ENCODE data around the gene FOXRED2.
"Not testable (repeated sequence)": the region's sequence is repeated elsewhere in the genome, so short reads cannot be mapped to it uniquely, and the experiment has no call there.

The FOXRED2 gene

DNA sequence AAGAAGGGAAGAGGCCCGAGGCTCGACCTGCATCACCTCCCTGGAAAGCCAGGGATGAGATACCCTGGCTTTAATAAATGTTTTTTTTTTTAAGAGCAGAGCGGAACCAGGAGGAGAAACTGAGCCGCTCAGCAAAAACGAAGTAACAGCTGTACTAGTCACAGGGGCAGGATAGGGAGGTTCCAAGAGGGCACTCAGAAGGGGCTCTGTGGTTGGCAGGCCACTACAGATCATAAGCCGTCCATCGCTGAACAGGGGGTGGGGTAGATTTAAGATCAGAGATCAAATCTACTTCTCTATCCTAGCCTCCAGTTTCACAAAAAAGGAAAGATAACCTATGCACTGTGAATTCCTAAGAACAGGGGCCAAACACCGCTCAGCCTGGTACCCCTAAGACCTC lies 21.5 kb upstream of the FOXRED2 start:
- H4K8ac ChIP-seq (ENCODE audit: low read length), result peak overlapping the region; percentile 54
- H4K91ac ChIP-seq (ENCODE audit: low read length), result no peak overlapping the region
- DNase-seq, result peak; percentile 59
- 15% methylated on average over 8 of the region's 8 CpGs for WGBS
- peaks cover 17% of the 10 kb centered on the region for H3K79me1 ChIP-seq (replicated peaks; ENCODE audit: low read length, poor library complexity, severe bottlenecking)
- no peak overlapping the region for H3K14ac ChIP-seq (ENCODE audit: low read length in 2 of 2)
- H3K27me3 ChIP-seq (ENCODE audit: control insufficient read depth in 1 of 2, insufficient read depth in 1 of 2, low read length in 2 of 2), result no peaks in the 10 kb centered on the region
- no peak overlapping the region for H3K23ac ChIP-seq (ENCODE audit: low read length in 2 of 2)
- peaks cover 26 to 40% of the 10 kb centered on the region in 2 experiments for H3K36me3 ChIP-seq (ENCODE audit: control insufficient read depth in 1 of 2, insufficient read depth in 2 of 2, low read depth in 1 of 2, low read length in 2 of 2)
- H2BK12ac ChIP-seq (ENCODE audit: low read length in 2 of 2), result no peak overlapping the region
- H3K4ac ChIP-seq (ENCODE audit: low read depth in 1 of 2, low read length in 2 of 2), result peak overlapping the region; percentile 20 to 87
- peak overlapping the region; percentile 77 to 89 for H3K4me3 ChIP-seq (ENCODE audit: insufficient read depth in 1 of 2, low read depth in 1 of 2, low read length in 2 of 2)
- H2BK15ac ChIP-seq (ENCODE audit: low read depth, poor library complexity, severe bottlenecking), result no peak overlapping the region
- peaks cover 10% of the 10 kb centered on the region for H3K4me1 ChIP-seq (ENCODE audit: control insufficient read depth, insufficient read depth, low read depth, low read length)
- H2AFZ ChIP-seq (ENCODE audit: low read depth, low read length), result no peak overlapping the region
- no peaks in the 10 kb centered on the region for H3K9me3 ChIP-seq (ENCODE audit: control insufficient read depth, low read length)
- peak overlapping the region; percentile 60 for H3K4me2 ChIP-seq (ENCODE audit: low read length, poor library complexity, severe bottlenecking)
- H2AK5ac ChIP-seq (ENCODE audit: low read length, severe bottlenecking), result peak overlapping the region; percentile 64
- peak overlapping the region; percentile 95 for H3K9ac ChIP-seq (ENCODE audit: low read length)
- peak overlapping the region; percentile 81 for H2BK5ac ChIP-seq (ENCODE audit: low read depth, low read length, poor library complexity, severe bottlenecking)
- peak overlapping the region; percentile 81 to 94 for H3K18ac ChIP-seq (ENCODE audit: low read depth in 1 of 2, low read length in 2 of 2)
- H3K27ac ChIP-seq (ENCODE audit: low read length, poor library complexity, severe bottlenecking), result peak overlapping the region; percentile 95
- peak overlapping the region; percentile 6 for H2BK120ac ChIP-seq (ENCODE audit: low read depth, low read length)

- Histone ChIP-seq H2BK120ac (ENCODE audit: low read depth, low read length) (no peak overlapping the region), H3K9me3 (ENCODE audit: control insufficient read depth, low read length) (no peaks in the 10 kb centered on the region), H3K27me3 (ENCODE audit: control insufficient read depth in 1 of 2, insufficient read depth in 1 of 2, low read length in 2 of 2) (no peaks in the 10 kb centered on the region), H3K4me3 (ENCODE audit: insufficient read depth in 1 of 2, low read depth in 1 of 2, low read length in 2 of 2) (no peak overlapping the region), H3K23ac (ENCODE audit: low read length in 2 of 2) (no peak overlapping the region), H2BK15ac (ENCODE audit: low read depth, poor library complexity, severe bottlenecking) (no peak overlapping the region), H2BK5ac (ENCODE audit: low read depth, low read length, poor library complexity, severe bottlenecking) (no peak overlapping the region), H3K79me1 (replicated peaks; ENCODE audit: low read length, poor library complexity, severe bottlenecking) (peaks cover 40% of the 10 kb centered on the region), H3K4me1 (ENCODE audit: control insufficient read depth, insufficient read depth, low read depth, low read length) (peaks cover 3% of the 10 kb centered on the region), H2AFZ (ENCODE audit: low read depth, low read length) (no peak overlapping the region), H3K4me2 (ENCODE audit: low read length, poor library complexity, severe bottlenecking) (no peak overlapping the region), H2BK12ac (ENCODE audit: low read length in 2 of 2) (no peak overlapping the region), H3K4ac (ENCODE audit: low read depth in 1 of 2, low read length in 2 of 2) (no peak overlapping the region), H4K91ac (ENCODE audit: low read length) (no peak overlapping the region), H3K27ac (ENCODE audit: low read length, poor library complexity, severe bottlenecking) (no peak overlapping the region), H2AK5ac (ENCODE audit: low read length, severe bottlenecking) (no peak overlapping the region), H3K18ac (ENCODE audit: low read depth in 1 of 2, low read length in 2 of 2) (no peak overlapping the region), H3K14ac (ENCODE audit: low read length in 2 of 2) (no peak overlapping the region), H3K36me3 (ENCODE audit: control insufficient read depth in 1 of 2, insufficient read depth in 2 of 2, low read depth in 1 of 2, low read length in 2 of 2) (peaks cover 71 to 97% of the 10 kb centered on the region in 2 experiments), H4K8ac (ENCODE audit: low read length) (no peak overlapping the region), H3K9ac (ENCODE audit: low read length) (no peak overlapping the region)
- WGBS, result 74% methylated on average over 4 of the region's 6 CpGs
- DNase-seq, result no peak
Measured at GRCh38 chr22:36522662-36523061, 15.8 kb upstream of the FOXRED2 start.

DNA sequence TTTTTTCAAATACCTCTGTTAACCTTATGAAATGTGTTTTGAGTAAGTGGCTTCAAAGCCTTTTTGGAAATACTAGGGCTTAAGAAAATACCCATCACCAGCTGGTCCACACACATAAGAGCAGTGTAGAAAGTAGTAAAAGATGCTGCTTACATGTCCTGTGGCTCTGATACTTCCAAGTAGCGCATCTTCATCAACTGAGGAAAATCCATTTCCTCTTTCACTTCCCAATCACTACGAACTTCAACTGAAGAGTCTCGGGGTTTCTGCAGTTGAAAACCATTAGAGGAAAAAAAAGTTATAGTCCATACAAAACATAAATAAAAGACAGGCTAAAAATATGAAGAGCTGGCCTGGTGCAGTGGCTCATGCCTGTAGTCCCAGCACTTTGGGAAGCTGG lies 13.6 kb upstream of the FOXRED2 start:
- H3K9me3 ChIP-seq (ENCODE audit: control insufficient read depth, low read length), result no peaks in the 10 kb centered on the region
- H2BK120ac ChIP-seq (ENCODE audit: low read depth, low read length), result no peak overlapping the region
- H4K8ac ChIP-seq (ENCODE audit: low read length), result no peak overlapping the region
- no peak overlapping the region for H3K18ac ChIP-seq (ENCODE audit: low read depth in 1 of 2, low read length in 2 of 2)
- H2BK5ac ChIP-seq (ENCODE audit: low read depth, low read length, poor library complexity, severe bottlenecking), result no peak overlapping the region
- no peak overlapping the region for H2AFZ ChIP-seq (ENCODE audit: low read depth, low read length)
- DNase-seq, result no peak
- H3K4me3 ChIP-seq (ENCODE audit: insufficient read depth in 1 of 2, low read depth in 1 of 2, low read length in 2 of 2), result no peak overlapping the region
- 91% methylated on average over 1 of the region's 3 CpGs for WGBS
- H3K14ac ChIP-seq (ENCODE audit: low read length in 2 of 2), result no peak overlapping the region
- H3K4ac ChIP-seq (ENCODE audit: low read depth in 1 of 2, low read length in 2 of 2), result no peak overlapping the region
- H3K27me3 ChIP-seq (ENCODE audit: control insufficient read depth in 1 of 2, insufficient read depth in 1 of 2, low read length in 2 of 2), result no peaks in the 10 kb centered on the region
- no peak overlapping the region for H2AK5ac ChIP-seq (ENCODE audit: low read length, severe bottlenecking)
- H3K23ac ChIP-seq (ENCODE audit: low read length in 2 of 2), result no peak overlapping the region
- H3K27ac ChIP-seq (ENCODE audit: low read length, poor library complexity, severe bottlenecking), result no peak overlapping the region
- H3K4me1 ChIP-seq (ENCODE audit: control insufficient read depth, insufficient read depth, low read depth, low read length), result no peaks in the 10 kb centered on the region
- H3K9ac ChIP-seq (ENCODE audit: low read length), result no peak overlapping the region
- H3K36me3 ChIP-seq (ENCODE audit: control insufficient read depth in 1 of 2, insufficient read depth in 2 of 2, low read depth in 1 of 2, low read length in 2 of 2), result peaks cover 79 to 99% of the 10 kb centered on the region in 2 experiments
- no peak overlapping the region for H2BK12ac ChIP-seq (ENCODE audit: low read length in 2 of 2)
- H4K91ac ChIP-seq (ENCODE audit: low read length), result no peak overlapping the region
- no peak overlapping the region for H2BK15ac ChIP-seq (ENCODE audit: low read depth, poor library complexity, severe bottlenecking)
- no peak overlapping the region for H3K4me2 ChIP-seq (ENCODE audit: low read length, poor library complexity, severe bottlenecking)
- peaks cover 49% of the 10 kb centered on the region for H3K79me1 ChIP-seq (replicated peaks; ENCODE audit: low read length, poor library complexity, severe bottlenecking)

GRCh38 chr22:36519906-36520305 lies 13.1 kb upstream of the FOXRED2 start:
- H2AK5ac ChIP-seq (ENCODE audit: low read length, severe bottlenecking); H2AFZ ChIP-seq (ENCODE audit: low read depth, low read length); H3K9me3 ChIP-seq (ENCODE audit: control insufficient read depth, low read length); H3K4ac ChIP-seq (ENCODE audit: low read depth in 1 of 2, low read length in 2 of 2); H3K9ac ChIP-seq (ENCODE audit: low read length); H3K4me3 ChIP-seq (ENCODE audit: insufficient read depth in 1 of 2, low read depth in 1 of 2, low read length in 2 of 2); H4K91ac ChIP-seq (ENCODE audit: low read length); H3K4me1 ChIP-seq (ENCODE audit: control insufficient read depth, insufficient read depth, low read depth, low read length); H2BK15ac ChIP-seq (ENCODE audit: low read depth, poor library complexity, severe bottlenecking); H3K4me2 ChIP-seq (ENCODE audit: low read length, poor library complexity, severe bottlenecking); H3K18ac ChIP-seq (ENCODE audit: low read depth in 1 of 2, low read length in 2 of 2); H2BK120ac ChIP-seq (ENCODE audit: low read depth, low read length); H3K23ac ChIP-seq (ENCODE audit: low read length in 2 of 2); H4K8ac ChIP-seq (ENCODE audit: low read length); H3K27ac ChIP-seq (ENCODE audit: low read length, poor library complexity, severe bottlenecking); H3K14ac ChIP-seq (ENCODE audit: low read length in 2 of 2); H2BK5ac ChIP-seq (ENCODE audit: low read depth, low read length, poor library complexity, severe bottlenecking); H2BK12ac ChIP-seq (ENCODE audit: low read length in 2 of 2); DNase-seq; H3K27me3 ChIP-seq (ENCODE audit: control insufficient read depth in 1 of 2, insufficient read depth in 1 of 2, low read length in 2 of 2): not testable (repeated sequence)
- Histone ChIP-seq H3K36me3 (ENCODE audit: control insufficient read depth in 1 of 2, insufficient read depth in 2 of 2, low read depth in 1 of 2, low read length in 2 of 2) (peaks cover 80 to 99% of the 10 kb centered on the region in 2 experiments), H3K79me1 (replicated peaks; ENCODE audit: low read length, poor library complexity, severe bottlenecking) (peaks cover 46% of the 10 kb centered on the region)
- 100% methylated on average over 2 of the region's 2 CpGs for WGBS

Data from mesenchymal stem cell (in vitro differentiated cells and primary cell).